Kidney epithelial cell (primary cell): ENCODE data around the gene FMOD. TPM values are rescaled to one million over a fixed set of nuclear protein-coding genes. Genes with fewer than 3 reads are reported as not detected.

Experiments
- DNase-seq: peaks from one replicate; pipeline ENCODE4 v3.0.0-alpha.2; 2010; ENCODE audit warnings: low read depth
- H3K27me3 ChIP-seq: 2 replicates; pipeline ENCODE4 v1.6.0; 2011; ENCODE audit warnings: low read length; ENCODE audit not compliant: control insufficient read depth, insufficient read depth
- H3K36me3 ChIP-seq: 2 replicates; pipeline ENCODE4 v1.5.1; 2011; ENCODE audit warnings: low read length; ENCODE audit not compliant: control insufficient read depth, insufficient read depth
- H3K4me3 ChIP-seq: 2 replicates; pipeline ENCODE4 v1.5.1; 2011; ENCODE audit warnings: low read depth, mild to moderate bottlenecking, control low read depth, low read length
- CTCF ChIP-seq: IDR thresholded peaks from 2 replicates; pipeline ENCODE4 v1.5.1; 2011; ENCODE audit warnings: mild to moderate bottlenecking, moderate library complexity, low read length, control low read depth, inconsistent platforms; ENCODE audit not compliant: insufficient read depth, poor library complexity, severe bottlenecking
- total RNA-seq: library from RNA; depleted of rRNA; stranded (reverse); fragments of >200 nt; gene quantifications from 2 replicates; pipeline ENCODE4 v1.2.3, GENCODE V29; 2015

The FMOD gene
- total RNA-seq, 1 donor from 2014 or later, result 0.79 TPM

GRCh38 chr1:203336097-203336496 is 14.8 kb downstream of the FMOD start:
- H3K4me3 ChIP-seq, result no peak overlapping the region
- no peak for TF ChIP-seq CTCF
- no peaks in the 10 kb centered on the region for H3K36me3 ChIP-seq
- no peak for DNase-seq
- H3K27me3 ChIP-seq, result peaks cover 9% of the 10 kb centered on the region

DNA sequence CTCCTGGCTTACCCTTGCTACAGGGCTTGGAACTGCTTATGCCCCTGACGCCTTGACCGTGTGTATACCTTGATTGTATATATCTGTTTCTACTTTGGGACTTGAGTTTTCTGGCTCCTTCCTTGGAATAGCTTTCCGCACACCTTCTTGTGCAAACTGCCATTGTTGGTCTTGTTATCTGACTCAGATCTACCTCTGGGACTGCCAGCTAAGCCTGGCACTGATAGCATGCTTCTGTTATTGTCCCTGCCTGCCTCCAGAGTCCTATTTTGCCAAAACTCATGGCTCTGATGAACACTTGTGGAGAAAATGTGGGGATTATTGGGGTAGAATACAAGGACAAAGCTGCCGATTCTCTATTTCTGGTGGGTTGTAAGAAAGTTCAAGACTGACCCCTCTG is 15.4 kb downstream of the FMOD start:
- no peak overlapping the region for H3K4me3 ChIP-seq
- peaks cover 3% of the 10 kb centered on the region for H3K27me3 ChIP-seq
- no peaks in the 10 kb centered on the region for H3K36me3 ChIP-seq
- no peak for TF ChIP-seq CTCF
- DNase-seq, result no peak

GRCh38 chr1:203331224-203331623 is 19.7 kb downstream of the FMOD start:
- Histone ChIP-seq H3K4me3 (no peak overlapping the region), H3K27me3 (no peaks in the 10 kb centered on the region), H3K36me3 (no peaks in the 10 kb centered on the region)
- TF ChIP-seq CTCF, result no peak
- DNase-seq, result no peak

DNA sequence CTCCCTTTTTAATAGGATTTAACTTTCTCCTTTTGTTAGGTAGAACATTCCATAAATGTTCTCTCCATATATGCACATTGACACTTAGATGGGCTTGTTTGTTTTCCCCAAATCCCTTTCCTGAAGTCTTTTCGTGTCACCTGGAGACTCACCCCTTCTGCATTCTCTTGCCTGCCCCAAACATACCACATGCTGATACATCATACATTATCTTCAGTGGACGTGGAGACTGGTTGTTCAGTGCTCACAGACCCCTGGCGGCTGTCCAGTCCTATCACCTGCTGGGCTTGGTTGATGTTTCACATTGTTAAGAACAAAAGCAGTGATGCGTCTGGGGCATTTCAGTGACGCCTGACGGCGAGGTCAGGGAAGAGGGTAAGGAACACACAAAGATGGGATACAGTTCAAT is 22.2 kb downstream of the FMOD start:
- Histone ChIP-seq H3K27me3 (no peaks in the 10 kb centered on the region), H3K4me3 (no peak overlapping the region), H3K36me3 (no peaks in the 10 kb centered on the region)
- DNase-seq, result peak; percentile 51
- peak; percentile 21 for TF ChIP-seq CTCF

- H3K27me3 ChIP-seq, result no peaks in the 10 kb centered on the region
- no peaks in the 10 kb centered on the region for H3K36me3 ChIP-seq
- peak overlapping the region; percentile 34 for H3K4me3 ChIP-seq
- DNase-seq, result no peak
- peak; percentile 52 for TF ChIP-seq CTCF
These were observed 23.1 kb downstream of the FMOD start for GRCh38 chr1:203327684-203328457.
